HEK293 (cell line): Measurements from ENCODE around the gene HOXC10.

Experiments
- BCL11A ChIP-seq: fragments of 450-650 bp; formaldehyde crosslinking; IDR thresholded peaks from 2 replicates; pipeline ENCODE4 v1.5.1; 2016; ENCODE audit warnings: low read depth, missing biosample characterization, missing genetic modification characterization
- CTCF ChIP-seq: fragments of 450-650 bp; formaldehyde crosslinking; IDR thresholded peaks from 2 replicates; pipeline ENCODE4 v1.5.1; 2016; ENCODE audit warnings: missing biosample characterization, missing genetic modification characterization
- MYNN ChIP-seq: fragments of 450-650 bp; formaldehyde crosslinking; IDR thresholded peaks from 2 replicates; pipeline ENCODE4 v1.5.1; 2016; ENCODE audit warnings: missing biosample characterization, missing genetic modification characterization, borderline replicate concordance
- REPIN1 ChIP-seq: fragments of 450-650 bp; formaldehyde crosslinking; IDR thresholded peaks from 2 replicates; pipeline ENCODE4 v1.5.1; 2017; ENCODE audit warnings: missing biosample characterization, missing genetic modification characterization, low read depth
- ZBTB7A ChIP-seq: fragments of 450-650 bp; formaldehyde crosslinking; IDR thresholded peaks from 2 replicates; pipeline ENCODE4 v1.5.1; 2016; ENCODE audit warnings: low read depth, missing biosample characterization, missing genetic modification characterization
- ZNF112 ChIP-seq: fragments of 450-650 bp; formaldehyde crosslinking; IDR thresholded peaks from 2 replicates; pipeline ENCODE4 v1.5.0; 2017; ENCODE audit warnings: missing biosample characterization, missing genetic modification characterization
- ZSCAN30 ChIP-seq: fragments of 450-650 bp; IDR thresholded peaks from 2 replicates; pipeline ENCODE4 v1.5.1; 2018; ENCODE audit warnings: missing biosample characterization, mild to moderate bottlenecking, missing genetic modification characterization, moderate library complexity

GRCh38 chr12:54024581-54025305 is 39.8 kb downstream of the HOXC10 start:
- TF ChIP-seq ZSCAN30 (tag by site-specific recombination) = no peak
- TF ChIP-seq MYNN (tag by site-specific recombination) = no peak
- no peak for TF ChIP-seq CTCF (tag by site-specific recombination)
- TF ChIP-seq ZNF112 = no peak
- TF ChIP-seq REPIN1 = no peak
- no peak for TF ChIP-seq ZBTB7A (tag by site-specific recombination)
- no peak for TF ChIP-seq BCL11A (tag by site-specific recombination)
